ENCODE results near the gene BOD1.

GRCh38 chr5:173570321-173571090 is 45.9 kb downstream of the BOD1 start:
- no peak for TF ChIP-seq CTCF (conservative IDR thresholded peaks at IDR 0.05; ENCODE audit: low read length)
- TF ChIP-seq EZH2phosphoT487 (IDR thresholded peaks at IDR 0.05; ENCODE audit: borderline replicate concordance) = no peak
